Testis (tissue), 3 donors: ENCODE measurements around the gene COLGALT1. TPM values are rescaled to one million over a fixed set of nuclear protein-coding genes. Genes with fewer than 3 reads are reported as not detected.

ENCODE experiments used
- DNase-seq: peaks from one replicate; pipeline ENCODE4 v3.0.0-alpha.2; 2019
- H3K27ac ChIP-seq, 2 donors: fragments of 200-600 bp; sonication (generic); one replicate each; pipeline ENCODE4 v1.5.1; 2019
- H3K27me3 ChIP-seq: fragments of 200-600 bp; sonication (generic); one replicate; pipeline ENCODE4 v1.5.1; 2019
- H3K36me3 ChIP-seq: fragments of 200-600 bp; sonication (generic); one replicate; pipeline ENCODE4 v1.5.1; 2017; ENCODE audit warnings: low read depth; ENCODE audit errors: missing control alignments
- H3K4me1 ChIP-seq: fragments of 200-600 bp; sonication (generic); one replicate; pipeline ENCODE4 v1.5.1; 2019
- H3K4me3 ChIP-seq, 2 donors: fragments of 200-600 bp; sonication (generic); one replicate each; pipeline ENCODE4 v1.5.1; 2017 to 2019
- H3K9me3 ChIP-seq: fragments of 200-600 bp; sonication (generic); one replicate; pipeline ENCODE4 v1.5.1; 2017
- POLR2A ChIP-seq: fragments of 450-650 bp; IDR thresholded peaks from one replicate; pipeline ENCODE4 v1.6.1; 2017; ENCODE audit warnings: antibody characterized with exemption, mild to moderate bottlenecking, moderate library complexity
- WGBS, 2 donors: methylation state at CpG; one replicate each; pipeline ENCODE4 v1.1.5; 2018; 5-methylcytosine and 5-hydroxymethylcytosine counted together
- intact Hi-C: fragments of 100-400 bp; cut with DNase I; formaldehyde crosslinking; loops from one replicate; pipeline ENCODE4 v1.15.1; 2023; ENCODE audit warnings: low total_unique reads
- polyA plus RNA-seq: library from polyadenylated mRNA; stranded (reverse); fragments of 350-450 nt; fragmentation: Illumina TruSeq; extraction: RNeasy Lipid Tissue Mini Kit (QIAGEN cat#74804); gene quantifications from one replicate; pipeline ENCODE4 v1.2.3, GENCODE V29; 2014; ENCODE audit warnings: low read depth, low replicate concordance; ENCODE audit not compliant: insufficient read depth
- total RNA-seq, 2 donors: library from RNA; depleted of rRNA; stranded (reverse); fragments of >200 nt; gene quantifications; one replicate each; pipeline ENCODE4 v1.2.3, GENCODE V29; 2016
- TF ChIP-seq, protein P1 (sequence below), 3 experiments: fragments of 450-650 bp in 2 of 3; fragments of 200-600 bp in 1 of 3; sonication (generic) in 1 of 3; IDR thresholded peaks; one replicate each; pipeline ENCODE4 v1.5.1; 2016 to 2019; ENCODE audit warnings: antibody characterized with exemption in 3 of 3, mild to moderate bottlenecking in 2 of 3, moderate library complexity in 1 of 3

Gene COLGALT1
- total and polyA plus RNA-seq, 3 donors from 2014 or later: 52.0 to 94.5 (median 70.3) TPM

DNA sequence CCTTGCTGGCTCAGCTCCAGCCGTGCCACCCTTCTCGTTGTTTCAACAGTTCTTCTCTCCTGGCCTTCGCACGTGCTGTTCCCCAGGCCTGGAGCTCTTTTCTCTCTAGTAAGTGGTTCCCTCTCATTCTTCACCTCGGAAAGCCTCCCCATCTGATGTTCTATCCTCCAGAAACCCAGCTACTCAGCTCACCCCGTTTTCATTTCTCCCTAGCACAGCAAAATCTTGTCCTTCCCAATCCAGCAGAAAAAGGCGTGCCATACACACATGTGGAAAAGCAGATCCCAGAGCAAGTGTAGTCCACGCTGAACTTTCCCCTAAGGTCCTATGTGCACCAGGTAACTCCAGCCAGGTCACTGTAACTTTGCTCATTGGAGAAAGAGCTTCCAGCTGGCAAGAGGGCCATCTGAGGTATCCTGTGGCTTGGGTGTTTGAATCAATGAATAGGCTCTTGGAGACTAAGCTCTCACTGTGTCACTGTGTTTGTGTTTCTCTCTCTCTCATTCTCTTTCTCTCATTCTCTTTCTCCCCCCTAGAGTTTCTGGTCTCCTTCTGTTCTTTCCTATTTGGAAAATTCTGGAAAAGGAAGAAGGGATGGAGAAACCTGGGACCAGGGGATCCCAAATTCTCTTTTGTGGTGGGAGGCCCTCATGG lies 49.0 kb downstream of the COLGALT1 start:
- Histone ChIP-seq H3K4me3 (no peak overlapping the region), H3K27ac (no peak overlapping the region), H3K36me3 (no peaks in the 10 kb centered on the region), H3K4me1 (peaks cover 4% of the 10 kb centered on the region), H3K27me3 (no peaks in the 10 kb centered on the region), H3K9me3 (no peaks in the 10 kb centered on the region)
- 41 to 53% methylated on average over 8 of the region's 8 CpGs for WGBS, 2 donors
- no peak for TF ChIP-seq POLR2A
- TF ChIP-seq, protein P1, sequence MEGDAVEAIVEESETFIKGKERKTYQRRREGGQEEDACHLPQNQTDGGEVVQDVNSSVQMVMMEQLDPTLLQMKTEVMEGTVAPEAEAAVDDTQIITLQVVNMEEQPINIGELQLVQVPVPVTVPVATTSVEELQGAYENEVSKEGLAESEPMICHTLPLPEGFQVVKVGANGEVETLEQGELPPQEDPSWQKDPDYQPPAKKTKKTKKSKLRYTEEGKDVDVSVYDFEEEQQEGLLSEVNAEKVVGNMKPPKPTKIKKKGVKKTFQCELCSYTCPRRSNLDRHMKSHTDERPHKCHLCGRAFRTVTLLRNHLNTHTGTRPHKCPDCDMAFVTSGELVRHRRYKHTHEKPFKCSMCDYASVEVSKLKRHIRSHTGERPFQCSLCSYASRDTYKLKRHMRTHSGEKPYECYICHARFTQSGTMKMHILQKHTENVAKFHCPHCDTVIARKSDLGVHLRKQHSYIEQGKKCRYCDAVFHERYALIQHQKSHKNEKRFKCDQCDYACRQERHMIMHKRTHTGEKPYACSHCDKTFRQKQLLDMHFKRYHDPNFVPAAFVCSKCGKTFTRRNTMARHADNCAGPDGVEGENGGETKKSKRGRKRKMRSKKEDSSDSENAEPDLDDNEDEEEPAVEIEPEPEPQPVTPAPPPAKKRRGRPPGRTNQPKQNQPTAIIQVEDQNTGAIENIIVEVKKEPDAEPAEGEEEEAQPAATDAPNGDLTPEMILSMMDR (IDR thresholded peaks at IDR 0.05): no peak
- DNase-seq: no peak
- intact Hi-C loops: no loop called here

DNA sequence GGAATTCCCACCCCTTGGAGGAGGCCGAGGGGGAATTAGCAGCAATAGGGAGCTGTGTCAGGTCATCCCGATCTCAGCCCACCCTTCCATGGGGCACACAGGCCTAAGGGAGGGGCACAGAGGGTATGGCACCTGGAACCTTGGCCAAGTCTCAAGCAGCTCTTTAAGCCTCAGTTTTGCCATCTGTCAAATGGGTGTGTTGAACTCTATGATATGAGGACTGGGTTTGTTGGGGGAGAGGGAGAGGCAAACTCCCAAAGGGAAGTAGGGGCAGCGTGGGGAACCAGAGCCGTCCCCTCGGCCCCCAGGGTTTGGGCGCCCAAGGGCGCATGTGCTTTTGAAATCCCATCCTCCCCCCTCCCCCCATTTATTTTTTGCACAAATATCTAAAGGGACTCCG lies 49.7 kb downstream of the COLGALT1 start:
- no peak for TF ChIP-seq POLR2A
- TF ChIP-seq, protein P1 (IDR thresholded peaks at IDR 0.05): no peak
- 63 to 88% methylated on average over 8 of the region's 8 CpGs for WGBS, 2 donors
- no peak for DNase-seq
- Histone ChIP-seq H3K9me3 (no peaks in the 10 kb centered on the region), H3K27ac (no peak overlapping the region), H3K4me3 (peak overlapping the region; percentile 45 to 52), H3K4me1 (peaks cover 4% of the 10 kb centered on the region), H3K27me3 (no peaks in the 10 kb centered on the region), H3K36me3 (no peaks in the 10 kb centered on the region)
- intact Hi-C loops: no loop called here

DNA sequence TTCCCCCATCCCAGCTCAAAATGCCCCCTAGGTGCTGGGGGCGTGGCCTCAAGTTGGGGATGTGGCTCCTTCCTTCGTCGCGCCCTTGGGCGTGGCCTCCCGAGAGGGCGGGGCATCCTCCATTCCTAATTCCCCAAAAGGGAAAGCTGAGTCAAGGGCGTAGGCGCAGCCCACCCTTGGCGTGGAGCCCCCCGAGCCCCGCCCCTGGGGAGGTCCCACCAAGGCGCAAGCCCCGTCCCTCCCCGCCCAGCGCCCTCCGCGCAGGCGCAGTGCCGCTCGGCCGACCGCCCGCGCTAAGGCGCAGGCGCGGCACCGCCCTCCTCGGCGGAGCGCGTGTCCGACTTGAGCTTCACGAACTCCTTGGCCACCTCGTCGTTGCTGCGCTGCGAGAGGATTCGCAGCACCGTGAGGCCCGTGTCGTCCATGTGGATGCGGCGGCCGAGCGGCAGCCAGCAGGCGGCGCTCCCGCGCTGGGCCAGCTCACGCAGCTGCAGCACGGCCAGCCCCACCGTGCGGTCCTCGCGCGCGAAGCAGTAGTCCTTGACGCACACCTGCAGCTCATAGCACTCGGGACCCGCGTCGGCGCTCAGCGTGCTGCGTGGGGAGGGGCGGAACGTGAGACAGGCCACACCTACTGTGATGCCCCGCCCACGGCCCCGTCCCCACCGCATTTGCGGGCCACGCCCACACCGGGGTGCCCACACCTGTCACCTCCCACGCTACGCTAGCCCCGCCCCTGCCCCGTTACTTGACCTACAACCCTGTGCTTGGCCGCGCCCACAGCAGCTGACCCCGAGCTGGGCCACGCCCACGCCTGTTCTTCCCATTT lies 50.5 kb downstream of the COLGALT1 start:
- intact Hi-C loops: no loop called here

DNA sequence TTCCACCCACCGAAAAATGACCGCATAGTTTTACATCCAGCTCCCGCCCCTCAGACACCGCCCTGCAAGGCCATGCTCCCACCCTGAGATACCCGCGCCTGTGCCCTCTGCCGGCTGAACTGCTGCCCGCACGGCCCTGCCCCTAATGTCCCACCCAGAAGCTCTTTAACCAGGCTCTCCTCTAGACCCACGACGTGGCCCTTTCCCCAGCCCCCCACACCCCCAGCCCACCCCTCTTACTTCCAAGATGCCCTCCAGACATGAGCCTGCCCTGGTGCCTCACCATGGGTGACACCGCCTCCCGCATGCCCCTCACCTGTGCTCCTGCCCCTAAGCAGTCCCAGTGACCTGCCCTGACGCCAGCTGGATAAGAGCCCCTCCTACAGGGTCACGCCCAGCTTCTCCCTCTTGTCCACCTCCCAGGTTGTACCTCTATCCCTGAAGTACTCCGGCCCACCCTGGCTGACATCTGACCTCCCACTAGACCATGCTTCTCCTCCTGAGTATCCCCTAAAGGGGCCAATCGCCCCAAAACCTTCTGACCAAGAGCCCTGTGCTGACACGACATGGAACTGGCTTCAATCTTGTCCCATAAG lies 51.2 kb downstream of the COLGALT1 start:
- Histone ChIP-seq H3K27ac (no peak overlapping the region), H3K27me3 (no peaks in the 10 kb centered on the region), H3K36me3 (no peaks in the 10 kb centered on the region), H3K9me3 (no peaks in the 10 kb centered on the region), H3K4me1 (peaks cover 4% of the 10 kb centered on the region), H3K4me3 (peak overlapping the region; percentile 45 to 52)
- TF ChIP-seq, protein P1 (IDR thresholded peaks at IDR 0.05): no peak
- no peak for TF ChIP-seq POLR2A
- intact Hi-C loops: no loop called here
- 20 to 25% methylated on average over 16 to 18 of the region's 18 CpGs for WGBS, 2 donors
- DNase-seq: no peak

More for the DNA sequence above, 50.5 kb downstream of the COLGALT1 start:
- no peaks in the 10 kb centered on the region for H3K36me3 ChIP-seq
- DNase-seq: peak; percentile 87
- TF ChIP-seq, protein P1 (IDR thresholded peaks at IDR 0.05): peak; percentile 59 to 80 (median 74)
- no peak for TF ChIP-seq POLR2A
- H3K27ac ChIP-seq: peak overlapping the region; percentile 55 to 72
- H3K27me3 ChIP-seq: no peaks in the 10 kb centered on the region
- WGBS, 2 donors: 2 to 3% methylated on average over 10 to 67 of the region's 85 CpGs
- peaks cover 4% of the 10 kb centered on the region for H3K4me1 ChIP-seq
- peak overlapping the region; percentile 45 to 52 for H3K4me3 ChIP-seq
- no peaks in the 10 kb centered on the region for H3K9me3 ChIP-seq
